Adrenal gland (tissue), 12 donors: ENCODE measurements around the gene NXPH3. TPM values are rescaled to one million over a fixed set of nuclear protein-coding genes. Genes with fewer than 3 reads are reported as not detected.
A peak's percentile ranks its signal among the peaks of the same experiment; 100 is the strongest.

Source experiments
- DNase-seq, 7 donors: peaks; one replicate each; pipeline ENCODE4 v3.0.0-alpha.2; 2019 to 2020
- H3K27ac ChIP-seq, 5 donors: fragments of 200-600 bp; sonication (generic) in 4 of 5; 1 replicate in 3 of 5; 2 replicates in 2 of 5; pipeline versions ENCODE4 v1.5.1 to v1.8.0; 2016 to 2020; ENCODE audit warnings: mild to moderate bottlenecking in 1 of 5
- H3K27me3 ChIP-seq: fragments of 200-600 bp; 2 replicates; pipeline ENCODE4 v1.8.0; 2021
- H3K36me3 ChIP-seq, 2 donors: fragments of 200-600 bp; replicated peaks in 1 of 2; 1 replicate in 1 of 2; 2 replicates in 1 of 2; pipeline versions ENCODE4 v1.5.1 to v1.8.0; 2018 to 2022
- H3K4me1 ChIP-seq, 2 donors: fragments of 200-600 bp; replicated peaks in 1 of 2; 1 replicate in 1 of 2; 2 replicates in 1 of 2; pipeline versions ENCODE4 v1.5.1 to v1.8.0; 2018 to 2021
- H3K4me3 ChIP-seq, 4 donors: fragments of 200-600 bp; sonication (generic) in 3 of 4; one replicate each; pipeline ENCODE4 v1.5.1; 2016 to 2018
- H3K9me3 ChIP-seq, 3 donors: fragments of 200-600 bp; sonication (generic) in 1 of 3; replicated peaks in 1 of 3; 1 replicate in 2 of 3; 2 replicates in 1 of 3; pipeline versions ENCODE4 v1.5.1 to v1.8.0; 2016 to 2021
- POLR2A ChIP-seq, 2 donors: fragments of 450-650 bp; IDR thresholded peaks; one replicate each; pipeline ENCODE4 v1.6.1; 2017; ENCODE audit warnings: antibody characterized with exemption in 2 of 2, mild to moderate bottlenecking in 2 of 2, moderate library complexity in 1 of 2
- WGBS, 4 donors: extraction: QIAGEN DNeasy Blood & Tissue Kit in 2 of 4; methylation state at CpG; one replicate each; pipeline versions ENCODE4 v1.1.5 to v1.1.7; 2013 to 2017; 5-methylcytosine and 5-hydroxymethylcytosine counted together
- intact Hi-C, 2 donors: fragments of 100-400 bp; cut with DNase I; formaldehyde crosslinking; loops; one replicate each; pipeline versions ENCODE4 v1.14.1 to v1.15.0; 2022 to 2023
- polyA plus RNA-seq, 3 donors: library from polyadenylated mRNA; stranded (reverse); fragments of 200-250 nt in 2 of 3; fragments of 350-450 nt in 1 of 3; fragmentation: Illumina TruSeq in 1 of 3; extraction: RNeasy Lipid Tissue Mini Kit (QIAGEN cat#74804) in 1 of 3; gene quantifications; one replicate each; pipeline ENCODE4 v1.2.3, GENCODE V29; 2013 to 2014
- total RNA-seq, 9 donors: library from RNA; depleted of rRNA in 4 of 9; stranded (reverse); fragments of >200 nt in 4 of 9; fragments of 120-200 nt in 1 of 9; fragmentation: NEBNext Ultra II Directional in 1 of 9; extraction: Animal tissue kit (Norgen Biotek cat#: 25700) in 1 of 9; gene quantifications; one replicate each; pipeline versions ENCODE4 v1.1.0 to v1.2.4, GENCODE V29; 2013 to 2023
- TF ChIP-seq, protein P1 (sequence below), 6 experiments: fragments of 450-650 bp in 4 of 6; fragments of 200-600 bp in 2 of 6; sonication (generic) in 1 of 6; IDR thresholded peaks; 1 replicate in 5 of 6; 2 replicates in 1 of 6; pipeline versions ENCODE4 v1.5.1 to v1.8.0; 2016 to 2021; ENCODE audit warnings: antibody characterized with exemption in 6 of 6, mild to moderate bottlenecking in 2 of 6, moderate library complexity in 1 of 6
- donor health status: healthy with polysubstance abuse.
- donor health status: Bipolar disorder and iron deficiency.
- donor health status: DM: yes; HTN: yes; CAD: no.
- donor health status: DM: no; HTN: no; CAD: no.
- donor health status: DM: no; HTN: no; CAD: no.
- donor health status: DM: yes; HTN: yes; CAD: no.

Gene NXPH3
- total and polyA plus RNA-seq, 12 donors = 0.30 to 6.1 (median 1.2) TPM

DNA sequence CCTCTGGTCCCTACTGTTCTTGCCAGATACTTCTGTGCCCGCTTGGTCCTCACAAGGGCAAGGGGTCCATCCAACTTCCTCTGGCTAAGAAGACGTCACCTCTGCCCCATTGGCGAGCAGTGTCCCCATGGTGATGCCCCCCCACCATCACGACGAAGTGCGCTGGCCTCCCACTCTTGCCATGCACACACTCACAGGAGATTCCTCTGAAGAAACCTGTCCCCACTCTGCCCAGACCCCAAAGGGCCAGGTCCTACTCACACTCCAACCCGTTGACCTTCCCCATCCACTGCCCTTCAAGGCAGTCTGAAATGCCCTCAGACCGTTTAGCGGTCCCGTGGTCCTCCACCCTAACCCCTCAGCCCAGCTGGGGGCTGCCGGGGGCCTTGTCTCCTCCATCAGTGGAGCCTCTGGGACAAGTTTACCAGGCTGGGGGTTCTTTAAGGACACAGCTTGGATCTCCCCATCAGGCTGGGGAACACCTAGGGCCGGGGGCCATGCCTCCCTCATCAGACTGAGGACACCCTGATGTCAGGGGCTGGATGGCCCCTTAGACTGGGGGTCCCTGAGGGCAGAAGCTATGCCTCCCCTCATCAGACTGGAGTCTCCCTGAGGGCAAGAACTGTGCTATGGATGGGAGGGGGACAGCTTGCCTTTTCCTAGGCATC is 6.5 kb downstream of the NXPH3 start:
- Histone ChIP-seq H3K36me3 (no peaks in the 10 kb centered on the region), H3K27ac (no peak overlapping the region), H3K4me3 (no peak overlapping the region), H3K27me3 (no peaks in the 10 kb centered on the region), H3K4me1 (no peaks in the 10 kb centered on the region), H3K9me3 (no peaks in the 10 kb centered on the region)
- 88 to 95% (median 92%) methylated on average over 9 to 12 of the region's 12 CpGs for WGBS, 4 donors
- no peak for TF ChIP-seq POLR2A (IDR thresholded peaks at IDR 0.05)
- TF ChIP-seq, protein P1, sequence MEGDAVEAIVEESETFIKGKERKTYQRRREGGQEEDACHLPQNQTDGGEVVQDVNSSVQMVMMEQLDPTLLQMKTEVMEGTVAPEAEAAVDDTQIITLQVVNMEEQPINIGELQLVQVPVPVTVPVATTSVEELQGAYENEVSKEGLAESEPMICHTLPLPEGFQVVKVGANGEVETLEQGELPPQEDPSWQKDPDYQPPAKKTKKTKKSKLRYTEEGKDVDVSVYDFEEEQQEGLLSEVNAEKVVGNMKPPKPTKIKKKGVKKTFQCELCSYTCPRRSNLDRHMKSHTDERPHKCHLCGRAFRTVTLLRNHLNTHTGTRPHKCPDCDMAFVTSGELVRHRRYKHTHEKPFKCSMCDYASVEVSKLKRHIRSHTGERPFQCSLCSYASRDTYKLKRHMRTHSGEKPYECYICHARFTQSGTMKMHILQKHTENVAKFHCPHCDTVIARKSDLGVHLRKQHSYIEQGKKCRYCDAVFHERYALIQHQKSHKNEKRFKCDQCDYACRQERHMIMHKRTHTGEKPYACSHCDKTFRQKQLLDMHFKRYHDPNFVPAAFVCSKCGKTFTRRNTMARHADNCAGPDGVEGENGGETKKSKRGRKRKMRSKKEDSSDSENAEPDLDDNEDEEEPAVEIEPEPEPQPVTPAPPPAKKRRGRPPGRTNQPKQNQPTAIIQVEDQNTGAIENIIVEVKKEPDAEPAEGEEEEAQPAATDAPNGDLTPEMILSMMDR (IDR thresholded peaks at IDR 0.05) = no peak
- intact Hi-C loops = no loop called here
- peak in 1 of 7 donors; percentile 43 for DNase-seq

DNA sequence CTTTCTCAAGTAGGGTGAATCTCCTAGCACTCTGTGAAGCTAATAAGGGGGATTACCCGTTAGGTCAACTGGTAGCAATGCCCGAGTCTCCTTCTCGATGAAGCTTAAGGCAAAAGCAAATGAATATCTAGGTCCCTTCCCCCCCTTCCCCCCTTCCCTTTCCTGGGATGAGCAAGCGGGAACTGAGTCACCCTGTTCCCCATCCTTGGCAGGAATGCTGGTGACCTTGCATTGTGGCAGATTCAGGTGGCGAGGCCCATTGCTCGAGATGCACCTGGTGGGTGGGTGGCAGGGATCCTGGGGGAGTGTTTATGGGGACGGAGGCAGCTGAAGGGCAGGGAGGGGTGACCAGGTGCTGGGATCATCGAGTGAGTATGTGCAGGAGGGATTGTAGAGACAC is 7.1 kb downstream of the NXPH3 start:
- WGBS, 4 donors = 37 to 55% (median 40%) methylated on average over 6 to 8 of the region's 8 CpGs
- H3K36me3 ChIP-seq = no peaks in the 10 kb centered on the region
- no peaks in the 10 kb centered on the region for H3K4me1 ChIP-seq
- peak; percentile 57 to 82 (median 69) for DNase-seq
- H3K27ac ChIP-seq = no peak overlapping the region
- H3K4me3 ChIP-seq = no peak overlapping the region
- intact Hi-C loops = no loop called here
- H3K27me3 ChIP-seq = no peaks in the 10 kb centered on the region
- H3K9me3 ChIP-seq = no peaks in the 10 kb centered on the region
- TF ChIP-seq, protein P1 (IDR thresholded peaks at IDR 0.05) = no peak

DNA sequence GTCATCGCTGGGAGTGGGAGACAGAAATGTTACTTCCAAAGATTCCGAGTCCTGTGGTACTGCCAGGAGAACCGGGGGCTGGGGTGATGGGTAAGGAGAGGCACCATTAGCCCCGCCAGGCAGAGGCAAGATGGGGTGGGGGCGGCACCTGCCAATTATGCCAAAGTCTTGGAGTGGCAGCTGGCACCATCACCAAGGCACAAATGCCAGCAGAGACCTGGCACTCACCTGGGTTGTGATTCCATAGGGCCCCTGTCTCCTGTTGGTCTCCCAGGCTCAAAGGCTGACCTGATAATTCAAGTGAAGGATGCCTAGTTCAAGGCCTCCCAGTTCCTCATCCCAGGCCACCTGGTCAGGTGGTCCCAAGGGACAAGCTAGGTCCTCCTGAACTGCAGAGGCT is 7.6 kb downstream of the NXPH3 start:
- 64 to 82% (median 72%) methylated on average over 3 to 5 of the region's 5 CpGs for WGBS, 4 donors
- no peak for TF ChIP-seq POLR2A (IDR thresholded peaks at IDR 0.05)
- TF ChIP-seq, protein P1 (IDR thresholded peaks at IDR 0.05) = no peak
- Histone ChIP-seq H3K36me3 (no peaks in the 10 kb centered on the region), H3K4me3 (no peak overlapping the region), H3K4me1 (no peaks in the 10 kb centered on the region), H3K27ac (no peak overlapping the region), H3K27me3 (no peaks in the 10 kb centered on the region), H3K9me3 (no peaks in the 10 kb centered on the region)
- no peak for DNase-seq
- intact Hi-C loops = no loop called here

DNA sequence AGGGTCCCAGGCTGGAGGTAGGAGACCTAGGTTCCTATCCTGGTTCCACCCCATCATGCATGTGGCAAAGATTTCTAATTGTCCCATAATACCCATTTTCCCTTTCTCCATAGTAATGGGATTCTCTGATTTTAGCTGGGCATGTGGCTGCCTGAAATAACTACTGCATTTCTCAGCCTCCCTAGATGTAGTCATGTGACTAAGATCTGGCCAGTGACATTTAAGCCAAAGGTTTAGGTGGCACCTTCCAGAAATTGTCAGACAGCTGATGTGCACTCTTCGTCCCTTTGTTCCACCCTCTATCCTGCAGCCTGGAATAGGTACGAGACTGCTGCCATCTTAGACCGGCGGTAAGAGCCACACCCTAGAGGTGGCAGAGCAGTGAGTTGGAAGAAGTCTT is 8.2 kb downstream of the NXPH3 start:
- intact Hi-C loops = no loop called here
- H3K4me3 ChIP-seq = no peak overlapping the region
- no peaks in the 10 kb centered on the region for H3K9me3 ChIP-seq
- no peaks in the 10 kb centered on the region for H3K27me3 ChIP-seq
- no peak overlapping the region for H3K27ac ChIP-seq
- WGBS, 4 donors = 88 to 94% (median 90%) methylated on average over 4 of the region's 4 CpGs
- H3K36me3 ChIP-seq = no peaks in the 10 kb centered on the region
- no peaks in the 10 kb centered on the region for H3K4me1 ChIP-seq
- no peak for DNase-seq
- no peak for TF ChIP-seq POLR2A (IDR thresholded peaks at IDR 0.05)
- TF ChIP-seq, protein P1 (IDR thresholded peaks at IDR 0.05) = no peak
